Uterus (tissue), 4 donors: Measurements from ENCODE around the gene CCDC134. TPM values are rescaled to one million over a fixed set of nuclear protein-coding genes. Genes with fewer than 3 reads are reported as not detected.
"Not testable (repeated sequence)": the region's sequence is repeated elsewhere in the genome, so short reads cannot be mapped to it uniquely, and the experiment has no call there.

Source experiments
- DNase-seq, 2 donors: peaks; one replicate each; pipeline ENCODE4 v3.0.0-alpha.2; 2019 to 2020
- H3K27ac ChIP-seq, 2 donors: fragments of 200-600 bp; sonication (generic); 1 replicate in 1 of 2; 2 replicates in 1 of 2; pipeline ENCODE4 v1.5.1; 2016 to 2018
- H3K27me3 ChIP-seq, 2 donors: fragments of 200-600 bp; sonication (generic); one replicate each; pipeline ENCODE4 v1.5.1; 2018 to 2019; ENCODE audit warnings: control low read depth in 1 of 2
- H3K36me3 ChIP-seq, 2 donors: fragments of 200-600 bp; sonication (generic); one replicate each; pipeline ENCODE4 v1.5.1; 2019; ENCODE audit warnings: control low read depth in 1 of 2
- H3K4me1 ChIP-seq, 2 donors: fragments of 200-600 bp; sonication (generic); one replicate each; pipeline ENCODE4 v1.5.1; 2018 to 2019; ENCODE audit warnings: control low read depth in 1 of 2
- H3K4me3 ChIP-seq, 2 donors: fragments of 200-600 bp; sonication (generic); 1 replicate in 1 of 2; 2 replicates in 1 of 2; pipeline ENCODE4 v1.5.1; 2018 to 2019; ENCODE audit warnings: mild to moderate bottlenecking in 1 of 2
- H3K9me3 ChIP-seq, 2 donors: fragments of 200-600 bp; sonication (generic); one replicate each; pipeline ENCODE4 v1.5.1; 2019; ENCODE audit warnings: control low read depth in 1 of 2
- CTCF ChIP-seq, 4 experiments: fragments of 200-600 bp in 2 of 4; fragments of 450-650 bp in 2 of 4; sonication (generic) in 2 of 4; IDR thresholded peaks; one replicate each; pipeline ENCODE4 v1.5.1; 2016 to 2019; ENCODE audit warnings: antibody characterized with exemption in 4 of 4, mild to moderate bottlenecking in 2 of 4, moderate library complexity in 1 of 4
- POLR2A ChIP-seq, 2 donors: fragments of 450-650 bp; IDR thresholded peaks; one replicate each; pipeline ENCODE4 v1.6.1; 2016; ENCODE audit warnings: antibody characterized with exemption in 2 of 2, mild to moderate bottlenecking in 1 of 2, moderate library complexity in 1 of 2
- intact Hi-C: fragments of 100-400 bp; cut with DNase I; formaldehyde crosslinking; loops from one replicate; pipeline ENCODE4 v1.15.1; 2023; ENCODE audit warnings: low total_unique reads
- total RNA-seq, 4 donors: library from RNA; depleted of rRNA in 3 of 4; stranded (reverse); fragments of >200 nt in 3 of 4; gene quantifications; one replicate each; pipeline versions ENCODE4 v1.1.0 to v1.2.4, GENCODE V29; 2014 to 2023
- donor health status: DM: yes; HTN: yes; CAD: no.

Gene CCDC134
- total RNA-seq, 4 donors from 2014 or later = 4.1 to 24.3 (median 11.0) TPM

- no peaks in the 10 kb centered on the region for H3K36me3 ChIP-seq
- no peak for DNase-seq
- no peaks in the 10 kb centered on the region for H3K27me3 ChIP-seq
- TF ChIP-seq POLR2A (IDR thresholded peaks at IDR 0.05) (no peak), CTCF (IDR thresholded peaks at IDR 0.05) (no peak)
- no peaks in the 10 kb centered on the region for H3K4me1 ChIP-seq
- no peaks in the 10 kb centered on the region for H3K9me3 ChIP-seq
- intact Hi-C loops = no loop called here
- H3K4me3 ChIP-seq = peak overlapping the region; percentile 46 to 95
- peak overlapping the region; percentile 90 to 93 for H3K27ac ChIP-seq
These were observed 31.5 kb downstream of the CCDC134 start for GRCh38 chr22:41831828-41832552.

GRCh38 chr22:41832553-41833368 lies 32.3 kb downstream of the CCDC134 start, which contains the start of gene SREBF2:
Gene SREBF2, plus strand, starts transcription at chr22:41833105. Its CDS starts 166 bp downstream, at chr22:41833271.
- Histone ChIP-seq H3K4me3 (peak within 1 kb of the TSS; percentile 46 to 95), H3K9me3 (no peaks in the 10 kb centered on the region), H3K27me3 (no peaks in the 10 kb centered on the region), H3K36me3 (no peaks in the 10 kb centered on the region), H3K27ac (peak within 1 kb of the TSS; percentile 90 to 93), H3K4me1 (no peaks in the 10 kb centered on the region)
- peak; percentile 98 to 100 for DNase-seq
- intact Hi-C loops = no loop called here
- peak in 1 of 4 experiments; percentile 3 for TF ChIP-seq CTCF (IDR thresholded peaks at IDR 0.05)
- peak; percentile 71 to 84 for TF ChIP-seq POLR2A (IDR thresholded peaks at IDR 0.05)

GRCh38 chr22:41833369-41834004 lies 33.0 kb downstream of the CCDC134 start:
- Histone ChIP-seq H3K4me3 (peak overlapping the region; percentile 46 to 95), H3K36me3 (no peaks in the 10 kb centered on the region), H3K9me3 (no peaks in the 10 kb centered on the region), H3K27me3 (no peaks in the 10 kb centered on the region), H3K27ac (peak overlapping the region; percentile 90 to 93), H3K4me1 (no peaks in the 10 kb centered on the region)
- peak; percentile 41 to 44 for DNase-seq
- intact Hi-C loops = no loop called here
- TF ChIP-seq POLR2A (IDR thresholded peaks at IDR 0.05) (no peak), CTCF (IDR thresholded peaks at IDR 0.05) (no peak)

- DNase-seq = no peak
- Histone ChIP-seq H3K9me3 (no peaks in the 10 kb centered on the region), H3K36me3 (no peaks in the 10 kb centered on the region), H3K4me3 (peak overlapping the region; percentile 46 to 95), H3K4me1 (no peaks in the 10 kb centered on the region), H3K27me3 (no peaks in the 10 kb centered on the region), H3K27ac (peak overlapping the region; percentile 90 to 93)
- TF ChIP-seq CTCF (IDR thresholded peaks at IDR 0.05) (no peak), POLR2A (IDR thresholded peaks at IDR 0.05) (no peak)
- intact Hi-C loops = no loop called here
These were observed 33.8 kb downstream of the CCDC134 start for GRCh38 chr22:41834005-41834944.

- H3K27me3 ChIP-seq, H3K4me3 ChIP-seq, H3K36me3 ChIP-seq, H3K4me1 ChIP-seq, DNase-seq, H3K27ac ChIP-seq, intact Hi-C loops, H3K9me3 ChIP-seq: not testable (repeated sequence)
These were observed 35.0 kb downstream of the CCDC134 start for GRCh38 chr22:41835462-41835861.
